DMS 273 treated with DMSO at 0.1 percent for 48 hours (cell line): ENCODE data around the gene LRIG3.
"Not testable (repeated sequence)": the region's sequence is repeated elsewhere in the genome, so short reads cannot be mapped to it uniquely, and the experiment has no call there.

ENCODE experiments used
- DNase-seq: peaks from one replicate; lab custom pipeline; 2025; lab: John Stamatoyannopoulos, UW

LRIG3 gene

DNA sequence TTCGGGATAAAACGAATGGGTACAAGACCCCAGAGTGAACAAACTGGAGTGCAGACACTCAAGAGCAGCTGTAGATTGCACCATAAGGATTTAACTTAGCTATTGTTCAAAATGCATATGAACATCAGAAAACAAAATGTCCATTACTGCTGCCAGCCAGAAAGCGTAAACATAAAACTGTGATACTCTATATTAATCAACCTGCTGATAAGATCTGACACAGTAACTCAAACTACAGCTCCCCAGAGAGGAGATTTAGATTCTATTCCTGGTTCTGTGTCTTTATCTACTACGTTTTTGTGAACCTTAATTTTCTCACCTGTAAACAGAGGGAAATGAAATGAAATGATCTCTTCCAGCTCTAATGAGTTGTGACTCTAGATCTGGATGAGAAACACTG, 22.3 kb downstream of the LRIG3 start:
- no peak for DNase-seq

DNA sequence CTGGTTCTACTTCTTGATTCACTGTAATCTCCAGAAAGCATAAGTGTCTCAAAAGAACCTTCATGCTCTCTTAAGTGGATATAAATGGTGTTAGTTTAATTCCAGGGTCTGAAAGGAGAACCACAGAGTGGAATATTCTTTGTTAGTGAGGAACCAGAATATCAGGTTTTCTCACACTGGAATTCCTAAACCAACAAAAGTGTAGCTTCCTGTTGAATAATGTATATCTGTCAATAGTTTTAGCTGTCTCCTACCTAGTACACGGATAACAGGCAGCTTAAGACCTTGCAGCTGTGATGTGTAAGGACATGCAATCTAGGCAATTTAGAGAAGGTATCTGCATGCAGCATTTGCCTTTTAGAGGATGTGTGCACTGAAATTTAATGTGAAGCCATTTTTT, 24.0 kb downstream of the LRIG3 start:
- DNase-seq = no peak

DNA sequence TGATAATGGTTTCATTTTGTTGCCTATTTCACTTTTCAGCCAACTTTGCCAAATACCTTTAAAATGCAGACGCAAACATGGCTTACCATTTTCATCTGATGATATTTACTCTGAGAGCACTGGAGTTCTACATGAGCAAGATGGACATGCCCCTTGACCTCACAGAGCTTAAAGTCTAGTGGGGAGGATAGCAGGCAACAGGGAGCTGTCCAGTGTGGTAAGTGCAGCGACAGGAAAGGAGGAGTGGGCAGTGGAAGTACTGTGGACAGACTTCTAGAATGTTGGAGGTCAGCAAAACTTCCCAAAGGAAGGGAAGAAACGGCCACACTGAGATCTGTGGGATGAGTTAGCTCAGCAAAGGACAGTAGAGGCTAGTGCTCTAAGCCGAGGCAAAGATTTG, 25.3 kb downstream of the LRIG3 start:
- DNase-seq = no peak

DNA sequence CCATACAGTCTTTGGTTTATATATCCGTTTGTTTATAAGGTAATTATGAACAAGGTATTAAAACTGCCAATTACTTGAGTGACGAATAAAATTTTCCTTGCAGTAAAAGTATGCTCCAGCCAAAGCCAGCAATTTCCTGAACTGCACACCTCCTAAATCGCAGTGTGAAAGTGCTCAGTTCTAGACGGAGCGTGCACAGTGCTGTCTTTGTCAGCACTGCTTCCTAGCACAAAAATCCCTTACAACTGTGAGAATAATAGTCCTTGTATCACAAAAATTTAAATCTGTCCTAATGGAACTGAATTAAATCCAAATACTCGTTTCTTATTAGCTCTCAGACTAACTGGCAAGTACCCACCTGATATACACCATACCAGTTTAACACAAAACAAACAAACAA, 26.3 kb downstream of the LRIG3 start:
- no peak for DNase-seq

DNA sequence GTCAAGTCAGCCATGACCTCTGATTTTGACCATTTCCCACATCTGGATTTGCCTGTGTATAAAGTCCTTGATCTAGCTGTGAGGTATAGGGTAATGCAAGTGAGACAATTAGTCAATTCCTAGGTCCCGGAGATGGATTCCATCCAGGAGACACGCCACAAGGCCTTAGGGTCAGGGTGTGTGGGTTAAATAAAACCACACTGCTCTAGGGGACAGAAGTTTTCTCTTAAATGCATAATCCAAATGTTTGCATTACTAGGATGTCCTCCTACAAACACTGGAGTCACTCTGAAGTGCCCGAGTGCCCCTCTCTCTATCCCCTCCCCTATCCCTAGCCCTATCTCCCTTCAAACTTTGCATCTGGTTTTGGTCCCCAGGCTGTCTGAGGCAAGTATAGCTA, 26.8 kb downstream of the LRIG3 start:
- no peak for DNase-seq

DNA sequence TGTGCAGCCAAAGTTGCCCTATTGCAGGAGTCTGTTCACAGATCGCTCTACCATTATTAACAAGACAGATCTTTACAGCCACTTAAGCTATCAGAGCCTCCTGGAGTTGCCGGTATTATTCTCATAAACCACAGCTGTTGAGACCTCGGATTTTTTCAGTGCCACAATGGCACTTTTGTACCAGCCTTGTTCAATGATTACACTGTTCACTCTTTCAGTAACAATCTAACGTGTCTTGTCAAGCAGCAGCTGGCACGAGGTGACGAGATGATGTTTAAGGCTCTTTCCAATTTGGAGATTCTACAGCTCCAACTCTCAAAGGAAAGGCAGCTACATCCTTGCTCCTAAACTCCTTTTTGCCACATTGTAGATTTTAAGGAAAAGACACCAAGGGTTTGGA, 30.7 kb downstream of the LRIG3 start:
- no peak for DNase-seq

DNA sequence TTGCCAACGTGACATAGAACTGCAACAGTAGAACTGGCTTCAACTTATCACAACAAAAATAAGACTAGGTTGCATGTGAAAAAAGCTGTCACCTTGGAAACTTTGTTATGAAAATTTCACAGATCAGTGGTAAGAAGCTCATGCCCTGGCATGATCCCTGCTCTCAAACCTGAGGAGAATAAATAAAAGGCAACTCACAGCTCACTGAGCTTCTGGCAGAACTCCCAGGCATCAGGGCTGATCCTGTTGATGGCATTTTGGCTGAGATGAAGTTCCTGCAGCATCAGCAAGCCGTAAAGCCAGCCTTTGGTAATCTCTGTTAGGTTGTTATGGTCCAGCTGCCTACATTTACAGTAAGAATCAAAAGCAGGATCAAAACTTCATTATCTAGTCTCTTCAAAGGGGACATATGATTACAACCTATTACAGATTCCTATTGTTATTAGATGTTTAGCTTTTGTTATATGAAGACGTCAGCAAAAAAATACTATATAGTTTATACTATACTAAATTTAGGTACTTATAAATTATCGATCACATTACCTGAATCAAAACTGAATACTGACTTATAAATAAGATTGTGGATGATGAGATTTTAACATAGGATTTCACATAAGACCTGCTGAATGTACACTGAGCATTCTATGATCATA, 32.0 kb downstream of the LRIG3 start:
- no peak for DNase-seq

DNA sequence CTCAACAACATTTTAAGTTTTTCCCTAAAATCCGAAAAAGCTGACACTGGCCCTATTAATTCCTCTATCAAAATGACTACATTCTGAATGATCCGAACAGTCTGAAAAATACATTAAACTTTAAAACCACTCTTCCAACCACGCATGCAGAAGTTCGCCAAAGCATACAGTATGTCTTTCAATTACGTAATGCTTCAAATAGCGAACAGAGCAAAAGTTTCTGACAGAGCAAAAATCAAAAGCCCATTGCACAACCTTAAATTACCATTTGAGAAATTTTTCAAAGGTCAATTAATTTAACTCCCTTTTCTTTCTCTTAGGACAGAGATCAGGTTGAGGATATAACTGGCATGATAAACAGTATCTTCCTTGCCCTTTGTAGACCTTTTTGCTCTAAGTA, 33.2 kb downstream of the LRIG3 start:
- DNase-seq = no peak

DNA sequence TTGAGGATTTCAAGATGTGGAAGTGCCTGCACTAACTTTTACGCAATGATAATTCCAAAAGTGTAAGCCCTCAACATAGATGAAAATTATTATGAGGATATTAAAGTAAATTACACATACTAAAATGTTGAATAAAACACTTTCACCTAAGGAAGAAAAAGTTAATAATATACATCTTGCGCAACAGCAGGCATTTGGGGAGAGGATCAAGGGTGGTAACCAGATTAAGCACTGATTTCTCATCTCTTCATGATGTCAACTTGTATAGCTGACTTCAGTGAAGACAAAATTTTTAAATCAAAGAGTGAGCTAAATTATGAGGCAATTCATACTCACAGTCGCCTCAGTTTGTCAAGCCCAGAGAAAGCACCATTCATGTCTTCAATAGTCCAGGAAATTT, 33.8 kb downstream of the LRIG3 start:
- no peak for DNase-seq

DNA sequence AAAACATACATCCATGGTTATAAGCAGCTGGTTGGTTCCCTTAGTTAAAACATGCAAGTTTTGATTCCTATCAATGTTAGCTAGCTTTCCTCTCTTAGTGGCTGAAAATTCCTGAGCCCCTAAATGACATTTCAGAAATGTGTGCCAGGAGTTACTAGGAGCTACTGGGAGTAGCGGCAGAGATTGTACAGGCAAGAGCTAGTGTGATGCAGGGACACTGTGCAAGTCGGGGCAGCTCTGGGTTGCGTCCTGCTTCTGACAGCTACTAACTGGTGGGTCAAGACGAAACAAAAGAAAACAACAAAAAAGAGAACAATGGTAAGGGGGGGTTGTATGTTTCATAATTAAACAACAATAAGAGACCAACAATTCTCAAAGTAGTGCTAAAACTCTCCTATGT, 35.4 kb downstream of the LRIG3 start:
- no peak for DNase-seq

DNA sequence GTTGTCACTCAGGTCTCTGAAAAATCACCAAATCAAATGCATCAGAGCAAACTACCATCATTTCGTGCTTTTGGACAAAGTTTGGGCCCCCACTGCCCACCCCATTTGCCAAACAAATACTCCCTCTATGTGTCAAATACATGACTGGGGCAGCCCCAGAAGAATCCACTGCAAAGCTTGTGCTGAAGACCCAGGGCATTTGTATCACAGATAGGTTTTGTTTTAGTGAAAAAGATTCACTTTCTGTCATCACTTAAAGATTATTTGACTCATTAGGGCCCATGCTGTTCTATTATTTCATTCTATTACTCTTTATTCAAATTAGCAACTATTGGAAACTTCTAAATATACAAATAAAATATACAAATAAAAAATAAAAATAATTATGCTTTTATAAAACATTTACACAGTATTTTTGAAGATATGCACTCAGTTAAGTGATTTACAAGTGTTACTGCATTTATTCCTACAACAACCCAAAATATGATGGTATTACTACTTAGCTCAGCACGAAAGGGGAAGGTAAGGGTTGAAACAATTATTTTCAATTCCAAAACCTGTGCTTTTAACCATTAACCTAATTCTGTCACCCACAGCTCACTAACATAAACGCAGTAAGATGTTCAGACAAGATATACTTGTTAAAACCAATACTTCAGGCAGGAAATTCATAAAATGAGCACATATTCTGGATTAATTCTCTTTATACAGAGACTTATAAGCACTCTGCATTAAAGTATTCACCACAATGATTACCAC, 36.5 kb downstream of the LRIG3 start:
- DNase-seq = no peak

DNA sequence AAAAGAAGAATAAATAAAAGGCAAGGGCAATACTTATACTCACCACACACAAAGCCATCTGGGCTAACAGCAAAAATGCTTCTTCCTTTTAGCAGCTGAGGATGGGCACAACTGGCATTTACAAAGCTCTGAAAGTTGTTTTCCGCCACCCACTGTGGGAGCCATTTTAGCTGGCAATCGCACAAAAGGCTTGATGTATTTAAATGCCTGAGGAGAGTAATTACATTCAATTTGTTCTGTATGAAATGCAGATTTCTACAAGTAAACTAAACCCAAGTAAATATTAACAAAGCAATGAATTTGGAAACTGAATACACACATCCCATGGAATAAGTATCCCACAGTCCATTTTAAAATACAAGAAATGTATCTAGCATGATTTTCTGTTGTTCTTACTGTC, 37.5 kb downstream of the LRIG3 start:
- DNase-seq = no peak

DNA sequence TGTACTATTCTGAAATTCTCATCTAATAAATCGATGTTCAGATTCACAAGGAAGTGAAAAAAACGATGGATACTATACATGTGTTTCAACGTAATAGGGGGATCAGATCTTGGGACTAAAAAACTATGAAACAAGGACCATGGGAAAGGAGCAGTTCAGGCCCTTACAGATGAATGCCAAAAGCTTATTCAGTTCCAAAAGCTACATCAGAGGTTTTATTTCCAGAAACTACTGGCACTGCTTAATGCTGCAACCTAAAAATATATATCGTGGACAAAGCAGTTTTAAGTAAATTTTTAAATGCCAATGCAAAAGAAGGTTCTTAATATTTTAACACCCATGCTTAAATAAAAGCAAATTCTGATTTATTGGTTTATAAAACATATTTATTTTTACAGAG, 38.5 kb downstream of the LRIG3 start:
- DNase-seq = no peak

DNA sequence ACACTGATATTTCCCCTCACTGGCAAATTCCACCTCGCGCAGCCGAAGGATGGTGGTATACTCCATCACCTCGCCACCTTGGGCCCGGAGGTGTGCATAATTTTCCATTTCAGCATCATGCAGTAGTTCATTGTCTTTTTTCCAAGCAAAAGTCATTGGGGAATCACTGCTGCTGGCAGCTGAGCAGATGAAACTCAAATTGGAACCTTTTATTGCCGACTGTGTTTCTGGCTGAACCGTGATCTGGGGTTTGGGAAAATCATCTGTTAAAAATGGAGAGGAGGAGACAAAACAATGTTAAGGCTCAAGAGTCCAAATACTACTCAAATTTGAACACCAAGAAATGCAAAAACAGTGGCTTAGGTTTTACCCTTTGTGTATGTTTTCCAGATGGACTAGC, 39.7 kb downstream of the LRIG3 start:
- no peak for DNase-seq

DNA sequence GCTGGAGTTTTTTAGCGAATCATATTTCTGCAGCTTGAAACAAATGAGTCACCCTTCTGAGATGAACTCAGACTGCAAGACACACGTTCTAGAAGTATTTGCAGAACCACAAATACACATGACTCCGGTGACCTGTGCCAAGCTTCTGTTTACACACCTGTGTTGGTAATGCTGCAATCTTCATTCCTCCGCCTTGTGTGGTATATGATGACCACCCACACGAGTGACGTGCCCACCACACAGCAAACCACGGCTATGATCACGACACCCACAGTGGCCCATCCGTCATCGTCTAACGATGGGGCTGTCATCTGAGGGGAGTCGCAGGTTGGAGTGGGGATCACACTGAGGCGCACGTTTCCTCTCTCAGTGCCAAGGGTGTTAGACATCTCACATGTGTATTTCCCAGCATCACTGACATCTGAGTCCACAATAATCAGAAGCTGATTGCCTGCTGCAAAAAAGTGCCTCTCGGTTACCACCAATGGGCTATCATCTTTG, 43.0 kb downstream of the LRIG3 start:
- DNase-seq = no peak

DNA sequence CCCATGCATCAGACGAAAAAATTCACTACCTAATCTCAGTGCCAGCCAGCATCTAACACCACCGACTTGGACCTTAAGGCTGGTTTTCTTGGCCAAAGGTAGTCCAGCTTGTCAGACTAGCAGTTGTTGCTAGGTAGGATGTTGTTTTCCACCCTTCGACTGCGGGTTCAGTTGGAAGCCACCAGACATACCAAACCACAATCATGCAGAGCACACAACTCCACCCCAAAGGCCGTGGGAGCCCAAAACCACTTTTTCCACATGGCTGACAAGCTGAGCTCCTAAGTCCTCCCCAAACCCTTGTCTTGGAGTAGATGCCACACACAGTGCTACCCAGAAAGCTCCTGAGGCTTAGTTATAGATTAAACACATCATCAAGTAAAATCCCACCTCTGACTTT, 46.8 kb downstream of the LRIG3 start:
- DNase-seq = no peak

DNA sequence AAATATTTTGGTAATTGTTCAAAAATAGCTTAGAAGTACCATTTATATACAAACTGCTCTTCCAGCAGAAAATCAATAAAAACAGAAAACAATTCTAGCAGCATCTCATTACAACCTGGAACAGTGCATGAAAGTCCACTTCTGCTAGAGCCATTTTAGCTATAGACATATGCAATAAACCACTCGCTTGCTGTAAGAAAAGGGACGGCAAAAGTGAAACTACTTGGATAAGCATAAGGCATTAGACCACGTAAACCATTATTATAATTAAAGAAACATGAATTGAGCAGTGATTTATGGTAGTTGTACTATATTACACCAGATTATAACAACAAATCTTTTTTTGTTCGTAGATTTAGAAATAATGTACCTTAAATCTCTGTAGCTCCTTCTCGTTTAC, 48.7 kb downstream of the LRIG3 start:
- no peak for DNase-seq

DNA sequence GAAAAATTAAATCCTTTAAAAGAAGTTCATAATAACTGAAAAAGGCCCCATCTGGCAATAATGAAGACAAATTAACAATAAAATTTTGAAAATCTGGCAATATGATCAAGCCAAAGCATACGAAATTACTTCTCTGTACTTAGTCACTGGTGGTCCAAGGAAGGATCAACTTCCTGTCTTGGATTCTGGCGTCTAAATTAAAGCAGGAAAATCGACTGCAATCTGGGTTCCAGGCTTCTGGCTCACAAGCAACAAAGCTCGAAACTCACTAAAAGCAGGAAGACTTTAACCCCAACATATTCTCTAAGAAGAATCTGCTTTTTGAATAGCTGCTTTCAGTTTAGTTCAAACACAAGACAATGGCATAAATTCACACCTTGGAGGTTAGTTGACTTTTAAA, 49.7 kb downstream of the LRIG3 start:
- DNase-seq = no peak

DNA sequence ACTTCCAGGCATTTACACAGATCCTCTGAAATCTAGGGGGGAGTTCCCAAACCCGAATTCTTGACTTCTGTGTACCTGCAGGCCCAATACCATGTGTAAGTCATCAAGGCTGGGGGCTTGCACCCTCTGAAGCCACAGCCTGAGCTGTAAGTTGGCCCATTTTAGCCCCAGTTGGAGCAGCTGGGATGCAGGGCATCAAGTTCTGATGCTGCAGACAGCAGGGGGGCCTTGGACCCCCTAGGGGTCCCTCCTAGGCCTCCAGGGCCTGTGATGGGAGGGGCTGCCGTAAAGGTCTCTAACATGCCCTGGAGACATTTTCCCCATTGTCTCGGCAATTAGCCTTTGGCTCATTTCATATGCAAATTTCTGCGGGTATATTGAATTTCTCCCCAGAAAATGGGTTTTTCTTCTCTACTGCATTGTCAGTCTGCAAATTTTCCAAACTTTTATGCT, 59.5 kb downstream of the LRIG3 start:
- no peak for DNase-seq

DNA sequence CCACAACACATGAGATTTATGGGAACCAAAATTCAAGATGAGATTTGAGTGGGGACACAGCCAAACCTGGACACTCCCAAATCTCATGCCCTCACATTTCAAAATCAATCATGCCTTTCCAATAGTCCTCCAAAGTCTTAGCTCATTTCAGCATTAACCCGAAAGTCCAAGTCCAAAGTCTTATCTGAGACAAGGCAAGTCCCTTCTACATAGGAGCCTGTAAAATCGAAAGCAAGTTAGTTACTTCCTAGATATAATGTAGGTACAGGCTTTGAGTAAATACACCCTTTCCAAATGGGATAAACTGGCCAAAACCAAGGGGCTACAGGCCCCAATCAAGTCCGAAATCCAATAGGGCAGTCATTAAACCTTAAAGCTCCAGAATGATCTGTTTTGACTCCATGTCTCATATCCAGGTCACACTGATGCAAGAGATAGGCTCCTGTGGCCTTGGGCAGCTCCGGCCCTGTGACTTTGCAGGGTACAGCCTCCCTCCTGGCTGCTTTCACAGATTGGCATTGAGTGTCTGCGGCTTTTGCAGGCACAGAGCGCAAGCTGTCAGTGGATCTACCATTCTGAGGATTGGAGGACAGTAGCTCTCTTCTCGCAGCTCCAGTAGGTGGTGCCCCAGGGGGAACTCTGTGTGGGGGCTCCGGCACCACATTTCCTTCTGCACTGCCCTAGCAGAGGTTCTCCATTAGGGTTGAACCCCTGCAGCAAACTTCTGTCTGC, 60.1 kb downstream of the LRIG3 start:
- DNase-seq = no peak

DNA sequence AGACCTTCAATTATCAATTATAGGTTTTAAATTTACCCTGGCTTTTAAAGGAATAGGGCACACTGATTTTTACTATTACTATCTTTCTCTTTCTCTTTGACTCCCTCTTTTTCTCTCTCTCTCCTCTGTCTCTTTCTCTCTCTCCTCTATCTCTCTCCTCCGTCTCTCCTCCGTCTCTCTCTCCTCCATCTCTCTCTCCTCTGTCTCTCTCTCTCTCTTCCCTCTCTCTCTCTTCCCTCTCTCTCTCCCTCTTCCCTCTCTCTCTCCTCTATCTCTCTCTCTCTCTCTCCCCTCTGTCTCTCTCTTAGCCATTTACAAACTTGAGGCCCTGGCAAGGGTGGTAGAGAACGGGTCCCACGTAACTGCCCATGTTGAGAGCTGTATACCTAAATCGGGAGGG, 62.3 kb downstream of the LRIG3 start:
- no peak for DNase-seq

DNA sequence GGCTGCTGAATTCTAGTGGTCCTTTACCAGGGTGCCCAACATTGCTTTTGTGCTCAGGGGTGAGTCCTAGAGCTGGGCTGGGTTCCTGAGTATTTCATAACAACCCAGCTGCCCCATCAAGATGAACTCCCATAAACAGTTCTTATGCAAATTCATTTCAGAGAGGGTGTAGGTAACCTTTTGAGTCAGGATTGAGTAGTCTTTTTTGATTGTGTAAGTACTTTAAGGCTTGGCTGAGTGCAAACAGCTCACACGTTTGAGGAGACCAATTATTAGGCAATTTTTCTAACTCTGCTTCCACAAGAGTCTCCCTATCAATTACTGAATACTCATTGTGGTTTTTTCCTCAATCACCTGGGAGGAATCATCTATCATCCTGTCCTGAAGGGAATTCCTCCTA, 63.1 kb downstream of the LRIG3 start:
- not testable (repeated sequence) for DNase-seq

DNA sequence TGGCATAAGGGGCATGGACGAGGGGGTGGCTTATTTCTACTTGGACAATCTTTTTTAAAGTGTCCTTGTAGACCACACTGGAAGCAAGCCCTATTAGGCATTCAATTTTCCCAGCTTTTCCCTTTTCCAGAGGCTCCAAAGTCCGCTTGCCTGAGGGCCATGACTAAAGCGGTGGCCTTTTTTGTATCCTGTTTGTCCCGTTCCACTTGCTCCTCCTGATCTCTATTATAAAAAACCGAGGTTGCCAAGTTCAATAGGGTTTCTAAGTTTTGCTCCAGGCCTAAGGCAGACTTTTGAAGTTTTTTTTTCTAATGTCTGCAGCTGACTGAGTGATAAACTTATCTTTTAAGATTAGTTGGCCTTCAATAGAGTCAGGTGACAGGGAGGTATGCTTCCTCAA, 64.7 kb downstream of the LRIG3 start:
- not testable (repeated sequence) for DNase-seq
